AG04449 (cell line): ENCODE data around the gene LGALS3BP.

Experiments
- CTCF ChIA-PET: fragments of 350-600 bp; formaldehyde crosslinking; extraction: SDS; loops from one replicate; lab custom pipeline; 2021; ENCODE audit warnings: antibody characterized with exemption; lab: Yijun Ruan, JAX
- POLR2A ChIA-PET: fragments of 400-600, 350-600 bp; formaldehyde crosslinking; extraction: SDS; loops from one replicate; lab custom pipeline; 2020; ENCODE audit warnings: antibody characterized with exemption, inconsistent platforms; lab: Yijun Ruan, JAX
- DNase-seq: peaks from one replicate; pipeline ENCODE4 v3.0.0-alpha.2; 2010; ENCODE audit warnings: low read depth, low spot score
- H3K4me3 ChIP-seq: 2 replicates; pipeline ENCODE4 v1.5.1; 2011; ENCODE audit warnings: low read depth, mild to moderate bottlenecking, control low read depth, low read length
- TF ChIP-seq, protein P1 (sequence below): IDR thresholded peaks from one replicate; pipeline ENCODE4 v1.5.1; 2011; ENCODE audit warnings: mild to moderate bottlenecking, moderate library complexity, low read length, control low read depth, inconsistent platforms; ENCODE audit not compliant: insufficient read depth; ENCODE audit errors: missing control alignments

The LGALS3BP gene

DNA sequence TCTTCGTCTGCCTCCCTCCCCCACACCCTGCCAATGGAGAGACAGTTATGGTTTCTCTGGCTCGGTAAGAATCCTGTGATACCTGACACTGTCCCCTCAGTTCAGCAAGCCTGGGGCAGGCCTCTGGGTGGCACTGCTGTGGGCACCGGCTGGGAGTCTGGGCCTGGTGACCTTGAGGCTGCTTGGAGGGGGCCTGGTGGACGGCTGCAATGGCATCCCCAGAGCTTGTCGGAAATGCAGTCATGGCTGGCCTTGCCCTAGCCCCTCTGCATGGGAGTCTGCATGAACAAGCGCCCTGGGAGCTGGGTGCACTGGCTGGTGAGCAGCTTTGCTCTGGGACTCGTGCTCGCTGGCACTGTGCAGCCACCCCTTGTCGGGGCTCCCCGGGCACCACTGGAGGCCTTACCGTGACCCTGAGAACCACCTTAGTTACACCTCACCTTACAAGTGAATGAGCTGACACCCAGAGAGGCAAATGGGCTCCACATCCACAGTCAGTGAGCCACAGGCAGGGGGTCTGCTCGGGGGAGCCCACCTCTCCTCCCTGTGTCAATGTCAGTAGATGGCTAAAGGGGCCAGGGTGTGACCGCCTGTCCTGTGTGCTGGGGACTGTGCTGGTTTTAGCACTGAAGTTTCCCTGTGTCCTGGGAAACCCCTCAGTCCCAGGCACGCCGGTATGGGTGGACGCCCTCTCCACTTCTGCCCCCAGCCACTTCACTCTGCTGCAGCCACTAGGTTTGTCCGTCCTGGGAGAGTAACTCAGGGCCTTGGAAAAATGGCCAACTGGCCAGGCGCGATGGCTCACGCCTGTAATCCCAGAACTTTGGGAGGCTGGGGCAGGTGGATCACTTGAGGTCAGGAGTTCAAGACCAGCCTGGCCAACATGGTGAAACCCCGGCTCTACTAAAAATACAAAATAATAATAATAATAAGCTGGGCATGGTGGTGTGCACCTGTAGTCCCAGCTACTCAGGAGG lies 1.4 kb downstream of the LGALS3BP start:
- ChIA-PET CTCF (interaction anchor here (0.7 to 1.8 kb wide), 2 partner anchors 112 to 115 kb away, joined by 4 to 6 read pairs; no protein-coding TSS in a partner anchor), POLR2A (no interaction called here)
- DNase-seq = no peak
- TF ChIP-seq, protein P1, sequence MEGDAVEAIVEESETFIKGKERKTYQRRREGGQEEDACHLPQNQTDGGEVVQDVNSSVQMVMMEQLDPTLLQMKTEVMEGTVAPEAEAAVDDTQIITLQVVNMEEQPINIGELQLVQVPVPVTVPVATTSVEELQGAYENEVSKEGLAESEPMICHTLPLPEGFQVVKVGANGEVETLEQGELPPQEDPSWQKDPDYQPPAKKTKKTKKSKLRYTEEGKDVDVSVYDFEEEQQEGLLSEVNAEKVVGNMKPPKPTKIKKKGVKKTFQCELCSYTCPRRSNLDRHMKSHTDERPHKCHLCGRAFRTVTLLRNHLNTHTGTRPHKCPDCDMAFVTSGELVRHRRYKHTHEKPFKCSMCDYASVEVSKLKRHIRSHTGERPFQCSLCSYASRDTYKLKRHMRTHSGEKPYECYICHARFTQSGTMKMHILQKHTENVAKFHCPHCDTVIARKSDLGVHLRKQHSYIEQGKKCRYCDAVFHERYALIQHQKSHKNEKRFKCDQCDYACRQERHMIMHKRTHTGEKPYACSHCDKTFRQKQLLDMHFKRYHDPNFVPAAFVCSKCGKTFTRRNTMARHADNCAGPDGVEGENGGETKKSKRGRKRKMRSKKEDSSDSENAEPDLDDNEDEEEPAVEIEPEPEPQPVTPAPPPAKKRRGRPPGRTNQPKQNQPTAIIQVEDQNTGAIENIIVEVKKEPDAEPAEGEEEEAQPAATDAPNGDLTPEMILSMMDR = no peak
- H3K4me3 ChIP-seq = no peak overlapping the region

GRCh38 chr17:78977681-78977943 lies 2.1 kb downstream of the LGALS3BP start:
- TF ChIP-seq, protein P1 = no peak
- POLR2A ChIA-PET = no interaction called here
- no peak for DNase-seq
- no peak overlapping the region for H3K4me3 ChIP-seq
- CTCF ChIA-PET = no interaction called here

DNA sequence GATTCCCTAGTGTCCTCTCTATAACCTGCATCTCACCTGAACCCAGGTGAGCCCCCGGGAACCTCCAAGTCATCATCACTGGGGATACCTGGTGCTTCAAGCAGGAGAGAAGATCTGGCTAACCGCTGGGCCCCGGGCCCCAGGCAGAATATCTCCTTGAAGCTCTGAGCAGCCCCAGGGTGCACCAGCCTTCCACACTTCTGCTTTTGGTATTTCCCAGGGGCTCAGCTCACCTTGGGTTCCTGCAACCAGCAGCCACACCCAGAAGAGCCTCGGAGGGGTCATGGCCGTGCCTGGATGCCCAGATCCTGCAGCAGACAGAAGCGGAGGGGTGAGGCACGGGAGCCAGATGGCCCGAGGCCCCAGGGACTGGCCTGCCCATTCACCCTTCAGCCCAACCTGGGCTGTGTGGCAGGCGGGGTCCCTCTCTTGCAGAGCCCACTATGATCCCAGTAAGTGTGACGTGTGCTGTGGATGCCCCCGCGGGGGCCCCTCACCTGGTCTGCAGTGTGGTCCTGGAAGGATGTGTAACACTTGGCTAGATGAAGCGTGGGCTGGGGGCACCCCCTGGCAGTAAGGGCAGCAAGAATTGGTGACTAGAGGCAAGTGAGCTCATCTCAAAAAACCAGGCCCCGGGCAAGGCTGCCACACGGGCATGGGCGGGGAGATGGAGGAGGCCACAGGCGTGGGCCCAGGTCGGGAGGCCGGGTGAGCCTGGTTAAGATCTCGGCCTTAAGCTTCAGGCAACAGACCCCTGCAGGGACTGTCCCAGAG lies 2.6 kb downstream of the LGALS3BP start:
- TF ChIP-seq, protein P1 = no peak
- no peak overlapping the region for H3K4me3 ChIP-seq
- POLR2A ChIA-PET = interaction anchor here (1.0 kb wide), 1 partner anchor 43 kb away, joined by 3 read pairs; no protein-coding TSS in a partner anchor
- no peak for DNase-seq
- CTCF ChIA-PET = interaction anchor here (0.7 to 1.0 kb wide), 3 partner anchors 9 to 112 kb away, joined by 3 read pairs; no protein-coding TSS in a partner anchor

- TF ChIP-seq, protein P1 = no peak
- no peak overlapping the region for H3K4me3 ChIP-seq
- ChIA-PET POLR2A (interaction anchor here (0.6 kb wide), 1 partner anchor 46 kb away, joined by 3 read pairs; no protein-coding TSS in a partner anchor), CTCF (interaction anchor here (0.7 to 3.2 kb wide), 6 partner anchors 14 to 138 kb away, joined by 3 to 24 read pairs (median 3); no protein-coding TSS in a partner anchor)
- DNase-seq = peak; percentile 34
These were observed 4.8 kb downstream of the LGALS3BP start for GRCh38 chr17:78974635-78975591.

DNA sequence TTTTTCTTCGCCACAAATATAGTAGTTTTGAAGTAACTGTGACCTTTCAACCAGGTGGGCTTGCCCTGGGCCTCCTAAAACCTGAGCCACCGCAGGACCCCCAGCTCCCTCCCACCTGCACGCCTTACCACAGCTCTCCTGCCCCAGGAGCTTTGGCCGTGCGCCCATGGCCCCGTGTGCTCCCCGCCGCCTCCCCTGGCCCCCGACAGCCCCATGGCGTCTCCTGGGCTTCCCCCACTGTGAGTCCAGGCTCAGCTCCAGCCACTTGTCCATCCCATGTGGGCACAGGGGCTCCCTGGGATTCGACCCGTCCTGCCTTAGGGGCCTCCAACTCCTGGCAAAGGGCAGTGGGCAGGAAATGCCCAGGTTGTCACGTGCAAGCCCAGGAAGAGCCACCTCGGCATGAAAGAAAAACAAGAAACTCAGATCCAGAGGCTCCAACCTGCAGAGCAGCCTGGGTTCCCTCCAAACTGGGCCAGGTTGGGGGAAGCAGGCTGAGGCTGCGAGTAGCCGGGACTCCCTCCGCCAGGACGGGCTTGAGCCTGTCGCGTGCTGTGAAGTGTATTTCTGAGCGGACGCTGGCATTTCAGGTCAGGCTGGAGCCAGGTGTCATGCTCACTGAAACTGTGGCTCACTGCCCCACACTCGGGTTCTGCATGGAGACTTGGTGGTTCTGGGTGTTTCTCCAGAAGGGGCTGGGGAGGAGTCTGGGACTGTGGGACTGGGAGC lies 5.8 kb downstream of the LGALS3BP start:
- no peak overlapping the region for H3K4me3 ChIP-seq

More for the DNA sequence above, 5.8 kb downstream of the LGALS3BP start:
- TF ChIP-seq, protein P1 = no peak
- POLR2A ChIA-PET = no interaction called here
- CTCF ChIA-PET = interaction anchor here (1.5 to 5.4 kb wide), 4 partner anchors 13 to 137 kb away, joined by 3 to 107 read pairs (median 14); no protein-coding TSS in a partner anchor
- no peak for DNase-seq
